ENCODE data around the gene PDS5A. TPM values are rescaled to one million over a fixed set of nuclear protein-coding genes. Genes with fewer than 3 reads are reported as not detected.
"Not testable (repeated sequence)": the region's sequence is repeated elsewhere in the genome, so short reads cannot be mapped to it uniquely, and the experiment has no call there.

Gene PDS5A
- 42.2 TPM for total RNA-seq (2013)
- 10 to 100 TPM; 14.2 to 19.4 (median 17.7) TPM for polyA plus RNA-seq
- 21.2 and 23.1 TPM in 2 replicates for polyA minus RNA-seq
- 124 to 273 (median 158) reads per million in 11 experiments for total RNA-seq

GRCh38 chr4:39977489-39978377 lies at the start of gene PDS5A:
Gene PDS5A (minus strand): TSS chr4:39977911. CDS start chr4:39976577, 1,334 bp downstream.
- Histone ChIP-seq H3K27ac (ENCODE audit: low read depth in 1 of 2, low read length in 2 of 2) (peak within 1 kb of the TSS; percentile 61 to 83), H3K4me1 (ENCODE audit: control insufficient read depth in 1 of 2, insufficient read depth in 2 of 2, low read length in 2 of 2) (peaks cover 8 to 20% of the 10 kb centered on the region in 2 donors), H3K9me3 (replicated peaks in 1 of 2; ENCODE audit: control insufficient read depth in 1 of 2, insufficient read depth in 1 of 2, low read length in 2 of 2) (no peaks in the 10 kb centered on the region), H2AFZ (ENCODE audit: insufficient read depth, low read depth, low read length, poor library complexity, severe bottlenecking) (peak within 1 kb of the TSS; percentile 88), H3K4me3 (replicated peaks in 1 of 3; ENCODE audit: low read depth in 2 of 3, low read length in 3 of 3) (peak within 1 kb of the TSS; percentile 76 to 92 (median 89)), H3K9ac (ENCODE audit: insufficient read depth, low read length, poor library complexity, severe bottlenecking) (peak within 1 kb of the TSS; percentile 89), H3K27me3 (ENCODE audit: control insufficient read depth in 2 of 2, insufficient read depth in 2 of 2, low read length in 2 of 2) (no peaks in the 10 kb centered on the region), H3K36me3 (replicated peaks in 1 of 2; ENCODE audit: control insufficient read depth in 1 of 2, insufficient read depth in 2 of 2, low read length in 2 of 2) (peaks cover 25 to 33% of the 10 kb centered on the region in 2 donors), H3K79me2 (ENCODE audit: insufficient read depth, low read length) (peaks cover 46% of the 10 kb centered on the region), H4K20me1 (ENCODE audit: insufficient read depth, low read length) (peaks cover 34% of the 10 kb centered on the region), H3K4me2 (replicated peaks; ENCODE audit: extremely low read depth, low read length, poor library complexity, severe bottlenecking) (peak within 1 kb of the TSS; percentile 99)
- under 1% methylated on average over 113 of the region's 117 CpGs for WGBS (ENCODE audit: insufficient coverage)
- peak; percentile 84 for TF ChIP-seq CTCF (IDR thresholded peaks at IDR 0.05)
- Mint-ChIP-seq H3K4me3 (peak within 1 kb of the TSS; percentile 82 to 94), H3K27ac (peak within 1 kb of the TSS; percentile 81 to 93 (median 87)), H3K9me3 (no peaks in the 10 kb centered on the region), H3K36me3 (peaks cover 17 to 27% of the 10 kb centered on the region in 2 donors), H3K4me1 (peaks cover 13% of the 10 kb centered on the region), H3K27me3 (ENCODE audit: low read depth in 3 of 3) (peaks cover 1 to 2% (median 1%) of the 10 kb centered on the region in 3 donors)
- DNase-seq, result peak; percentile 81 to 88 (median 82)
- intact Hi-C loops (cut with micrococcal nuclease), result loop anchor here (5.0 kb wide), 2 partner anchors 280 to 520 kb away; partner anchors contain the start of genes LIAS (in 2 of the 2), RPL9 (in 2 of the 2) and UBE2K (in 2 of the 2)

GRCh38 chr4:40024049-40024448 lies 46.3 kb upstream of the PDS5A start:
- H3K27me3 Mint-ChIP-seq (ENCODE audit: low read depth in 3 of 3); intact Hi-C loops (cut with micrococcal nuclease); H3K9me3 Mint-ChIP-seq; H3K27me3 ChIP-seq (ENCODE audit: control insufficient read depth in 2 of 2, insufficient read depth in 2 of 2, low read length in 2 of 2); H4K20me1 ChIP-seq (ENCODE audit: insufficient read depth, low read length); H3K9me3 ChIP-seq (replicated peaks in 1 of 2; ENCODE audit: control insufficient read depth in 1 of 2, insufficient read depth in 1 of 2, low read length in 2 of 2); H3K4me3 ChIP-seq (replicated peaks in 1 of 3; ENCODE audit: low read depth in 2 of 3, low read length in 3 of 3); H2AFZ ChIP-seq (ENCODE audit: insufficient read depth, low read depth, low read length, poor library complexity, severe bottlenecking); H3K27ac Mint-ChIP-seq; H3K9ac ChIP-seq (ENCODE audit: insufficient read depth, low read length, poor library complexity, severe bottlenecking); H3K4me3 Mint-ChIP-seq; H3K36me3 ChIP-seq (replicated peaks in 1 of 2; ENCODE audit: control insufficient read depth in 1 of 2, insufficient read depth in 2 of 2, low read length in 2 of 2); H3K4me1 Mint-ChIP-seq; H3K4me2 ChIP-seq (replicated peaks; ENCODE audit: extremely low read depth, low read length, poor library complexity, severe bottlenecking); H3K27ac ChIP-seq (ENCODE audit: low read depth in 1 of 2, low read length in 2 of 2); H3K36me3 Mint-ChIP-seq; H3K79me2 ChIP-seq (ENCODE audit: insufficient read depth, low read length); DNase-seq; H3K4me1 ChIP-seq (ENCODE audit: control insufficient read depth in 1 of 2, insufficient read depth in 2 of 2, low read length in 2 of 2): not testable (repeated sequence)
- 83% methylated on average over 1 of the region's 7 CpGs for WGBS (ENCODE audit: insufficient coverage)

- intact Hi-C loops (cut with micrococcal nuclease); H3K9me3 ChIP-seq (replicated peaks in 1 of 2; ENCODE audit: control insufficient read depth in 1 of 2, insufficient read depth in 1 of 2, low read length in 2 of 2); DNase-seq; H3K4me3 Mint-ChIP-seq; H4K20me1 ChIP-seq (ENCODE audit: insufficient read depth, low read length); H3K27ac ChIP-seq (ENCODE audit: low read depth in 1 of 2, low read length in 2 of 2); H3K9me3 Mint-ChIP-seq; H3K27ac Mint-ChIP-seq; H3K79me2 ChIP-seq (ENCODE audit: insufficient read depth, low read length); H3K9ac ChIP-seq (ENCODE audit: insufficient read depth, low read length, poor library complexity, severe bottlenecking); H3K4me2 ChIP-seq (replicated peaks; ENCODE audit: extremely low read depth, low read length, poor library complexity, severe bottlenecking); H3K4me1 Mint-ChIP-seq; H3K36me3 ChIP-seq (replicated peaks in 1 of 2; ENCODE audit: control insufficient read depth in 1 of 2, insufficient read depth in 2 of 2, low read length in 2 of 2); H3K4me1 ChIP-seq (ENCODE audit: control insufficient read depth in 1 of 2, insufficient read depth in 2 of 2, low read length in 2 of 2); H3K36me3 Mint-ChIP-seq; H3K27me3 Mint-ChIP-seq (ENCODE audit: low read depth in 3 of 3); H3K4me3 ChIP-seq (replicated peaks in 1 of 3; ENCODE audit: low read depth in 2 of 3, low read length in 3 of 3); H3K27me3 ChIP-seq (ENCODE audit: control insufficient read depth in 2 of 2, insufficient read depth in 2 of 2, low read length in 2 of 2); H2AFZ ChIP-seq (ENCODE audit: insufficient read depth, low read depth, low read length, poor library complexity, severe bottlenecking): not testable (repeated sequence)
- WGBS (ENCODE audit: insufficient coverage), result 92% methylated on average over 5 of the region's 7 CpGs
Observed at GRCh38 chr4:40021116-40021515, 43.4 kb upstream of the PDS5A start.
